Calu3 (cell line): Measurements from ENCODE around the gene ERN1. TPM values are rescaled to one million over a fixed set of nuclear protein-coding genes. Genes with fewer than 3 reads are reported as not detected.
"Not testable (repeated sequence)": the region's sequence is repeated elsewhere in the genome, so short reads cannot be mapped to it uniquely, and the experiment has no call there.

ENCODE experiments used
- BruUV-seq: library from RNA; stranded (reverse); fragments of 400-500 nt; replicated peaks from 2 replicates; lab custom pipeline; 2021; lab: Mats Ljungman, UMichigan
- CTCF ChIA-PET: fragments of 300-600 bp; sonication (Branson Sonifier 250); formaldehyde crosslinking; loops from one replicate; lab custom pipeline; 2022; ENCODE audit warnings: antibody characterized with exemption; lab: Charles Lee
- DNase-seq: peaks from one replicate; pipeline ENCODE4 v3.0.0; 2022
- H3K27ac Mint-ChIP-seq: one replicate; pipeline ENCODE4 v1.8.0; 2022; ENCODE audit warnings: mixed read lengths; ENCODE audit not compliant: unreplicated experiment
- H3K27me3 Mint-ChIP-seq: one replicate; pipeline ENCODE4 v1.8.0; 2022; ENCODE audit warnings: mixed read lengths; ENCODE audit not compliant: unreplicated experiment
- H3K36me3 Mint-ChIP-seq: one replicate; pipeline ENCODE4 v1.8.0; 2022; ENCODE audit warnings: mild to moderate bottlenecking, moderate library complexity, mixed read lengths; ENCODE audit not compliant: insufficient read depth, unreplicated experiment
- H3K4me1 Mint-ChIP-seq: one replicate; pipeline ENCODE4 v1.8.0; 2022; ENCODE audit warnings: mild to moderate bottlenecking, low read depth, mixed read lengths; ENCODE audit not compliant: unreplicated experiment
- H3K4me3 Mint-ChIP-seq: one replicate; pipeline ENCODE4 v1.8.0; 2022; ENCODE audit warnings: mild to moderate bottlenecking, low read depth, moderate library complexity, mixed read lengths; ENCODE audit not compliant: unreplicated experiment
- H3K9me3 Mint-ChIP-seq: one replicate; pipeline ENCODE4 v1.8.0; 2022; ENCODE audit warnings: low read depth, mixed read lengths; ENCODE audit not compliant: unreplicated experiment
- intact Hi-C: fragments of 100-400 bp; cut with micrococcal nuclease; formaldehyde crosslinking; loops from one replicate; pipeline ENCODE4 v1.10.0; 2022; ENCODE audit not compliant: unreplicated experiment
- total RNA-seq: library from RNA; stranded (reverse); gene quantifications from 2 replicates; pipeline ENCODE4 v1.2.3, GENCODE V29; 2022
- TF ChIP-seq, protein P1 (sequence below): fragments of 200-600 bp; IDR thresholded peaks from one replicate; pipeline ENCODE4 v1.8.0; 2022; ENCODE audit warnings: antibody characterized with exemption; ENCODE audit not compliant: unreplicated experiment

The ERN1 gene
- total RNA-seq, 1 experiment from 2014 or later, result 16.5 TPM

DNA sequence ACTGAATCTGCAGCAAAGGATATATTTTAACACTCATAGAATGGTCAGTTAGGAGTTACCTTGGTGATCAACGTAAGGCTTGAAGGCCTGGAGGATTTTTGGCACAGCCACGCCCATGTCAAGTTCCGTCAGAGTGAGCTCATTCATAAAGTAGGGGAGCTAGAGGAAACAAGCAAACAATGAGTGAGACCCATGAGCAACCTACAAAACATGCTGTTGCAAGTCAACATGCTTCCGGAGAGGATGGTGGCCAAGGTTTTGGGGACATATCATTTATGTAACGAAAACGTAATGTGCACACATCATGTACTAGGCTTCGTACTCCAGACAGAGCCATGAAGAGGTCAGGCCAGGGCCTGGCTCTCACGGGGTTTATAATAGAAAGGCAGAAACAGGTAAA lies 41.1 kb upstream of the ERN1 start:
- H3K27me3 Mint-ChIP-seq, result no peaks in the 10 kb centered on the region
- H3K9me3 Mint-ChIP-seq, result no peaks in the 10 kb centered on the region
- DNase-seq, result no peak
- no TSS peak for BruUV-seq
- no peak overlapping the region for H3K4me3 Mint-ChIP-seq
- no peaks in the 10 kb centered on the region for H3K36me3 Mint-ChIP-seq
- TF ChIP-seq, protein P1, sequence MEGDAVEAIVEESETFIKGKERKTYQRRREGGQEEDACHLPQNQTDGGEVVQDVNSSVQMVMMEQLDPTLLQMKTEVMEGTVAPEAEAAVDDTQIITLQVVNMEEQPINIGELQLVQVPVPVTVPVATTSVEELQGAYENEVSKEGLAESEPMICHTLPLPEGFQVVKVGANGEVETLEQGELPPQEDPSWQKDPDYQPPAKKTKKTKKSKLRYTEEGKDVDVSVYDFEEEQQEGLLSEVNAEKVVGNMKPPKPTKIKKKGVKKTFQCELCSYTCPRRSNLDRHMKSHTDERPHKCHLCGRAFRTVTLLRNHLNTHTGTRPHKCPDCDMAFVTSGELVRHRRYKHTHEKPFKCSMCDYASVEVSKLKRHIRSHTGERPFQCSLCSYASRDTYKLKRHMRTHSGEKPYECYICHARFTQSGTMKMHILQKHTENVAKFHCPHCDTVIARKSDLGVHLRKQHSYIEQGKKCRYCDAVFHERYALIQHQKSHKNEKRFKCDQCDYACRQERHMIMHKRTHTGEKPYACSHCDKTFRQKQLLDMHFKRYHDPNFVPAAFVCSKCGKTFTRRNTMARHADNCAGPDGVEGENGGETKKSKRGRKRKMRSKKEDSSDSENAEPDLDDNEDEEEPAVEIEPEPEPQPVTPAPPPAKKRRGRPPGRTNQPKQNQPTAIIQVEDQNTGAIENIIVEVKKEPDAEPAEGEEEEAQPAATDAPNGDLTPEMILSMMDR, result no peak
- intact Hi-C loops, result no loop called here
- CTCF ChIA-PET, result no interaction called here
- H3K4me1 Mint-ChIP-seq, result no peaks in the 10 kb centered on the region
- H3K27ac Mint-ChIP-seq, result no peak overlapping the region

DNA sequence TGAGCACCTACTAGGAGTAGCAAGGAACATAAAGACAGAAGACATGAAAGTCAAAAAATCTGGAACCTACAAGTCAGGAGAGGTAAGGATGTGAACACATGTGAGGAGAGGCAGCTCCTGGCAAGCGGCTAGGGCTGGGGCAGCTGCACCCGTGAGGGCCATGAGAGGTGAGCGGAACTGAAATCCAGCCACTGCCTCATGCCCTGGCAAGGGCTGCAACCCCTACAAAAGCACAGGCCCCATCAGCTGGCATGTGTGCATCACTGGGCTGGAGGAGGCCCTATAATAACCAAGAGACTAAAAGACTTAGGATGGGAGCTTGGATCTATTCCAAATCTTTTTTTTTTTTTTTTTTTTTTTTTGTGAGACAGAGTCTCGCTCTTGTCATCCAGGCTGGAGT lies 40.3 kb upstream of the ERN1 start:
- no peaks in the 10 kb centered on the region for H3K36me3 Mint-ChIP-seq
- TF ChIP-seq, protein P1, result no peak
- intact Hi-C loops, result no loop called here
- no peaks in the 10 kb centered on the region for H3K9me3 Mint-ChIP-seq
- CTCF ChIA-PET, result no interaction called here
- no peak overlapping the region for H3K27ac Mint-ChIP-seq
- no TSS peak for BruUV-seq
- no peaks in the 10 kb centered on the region for H3K4me1 Mint-ChIP-seq
- DNase-seq, result no peak
- no peaks in the 10 kb centered on the region for H3K27me3 Mint-ChIP-seq
- no peak overlapping the region for H3K4me3 Mint-ChIP-seq

DNA sequence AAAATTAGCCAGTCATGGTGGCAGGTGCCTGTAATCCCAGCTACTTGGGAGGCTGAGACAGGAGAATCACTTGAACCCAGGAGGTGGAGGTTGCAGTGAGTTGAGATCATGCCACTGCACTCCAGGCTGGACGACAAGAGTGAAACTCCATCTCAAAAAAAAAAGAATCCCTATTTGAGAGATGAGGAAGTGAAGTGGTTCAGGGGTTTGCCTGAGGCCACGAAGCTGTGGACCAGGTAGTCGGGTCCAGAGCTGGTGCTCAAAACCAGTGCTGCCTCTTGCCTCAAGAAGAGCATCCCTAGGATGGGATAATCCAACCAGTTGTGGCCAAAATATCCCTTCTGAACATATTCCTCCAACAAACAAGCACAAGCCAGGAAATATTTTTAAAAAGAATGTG lies 37.7 kb upstream of the ERN1 start:
- H3K27me3 Mint-ChIP-seq, DNase-seq, CTCF ChIA-PET, H3K4me3 Mint-ChIP-seq, H3K36me3 Mint-ChIP-seq, H3K4me1 Mint-ChIP-seq, H3K27ac Mint-ChIP-seq, BruUV-seq, intact Hi-C loops, H3K9me3 Mint-ChIP-seq: not testable (repeated sequence)

DNA sequence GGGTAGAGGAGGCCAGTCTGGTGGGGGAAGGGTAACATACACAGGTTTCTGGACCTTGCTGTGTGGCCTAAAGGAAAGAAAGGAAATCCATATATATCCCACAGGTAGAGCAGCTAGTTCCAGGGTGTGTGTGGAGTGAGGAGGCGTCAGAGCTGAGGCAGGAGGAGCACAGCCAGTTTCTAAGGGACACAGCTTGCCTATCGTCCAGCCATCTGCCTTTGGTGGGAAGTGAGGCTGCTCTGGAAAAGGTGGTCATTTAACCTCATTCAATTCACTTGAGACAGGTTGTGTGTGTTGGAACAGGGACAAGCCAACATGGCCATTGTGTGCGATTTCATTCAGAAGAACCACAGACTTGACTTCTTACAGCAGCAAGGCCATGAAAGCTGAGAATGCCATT lies 36.9 kb upstream of the ERN1 start:
- no TSS peak for BruUV-seq
- intact Hi-C loops, result no loop called here
- no peaks in the 10 kb centered on the region for H3K4me1 Mint-ChIP-seq
- DNase-seq, result no peak
- H3K9me3 Mint-ChIP-seq, result no peaks in the 10 kb centered on the region
- H3K36me3 Mint-ChIP-seq, result no peaks in the 10 kb centered on the region
- CTCF ChIA-PET, result no interaction called here
- TF ChIP-seq, protein P1, result no peak
- no peak overlapping the region for H3K4me3 Mint-ChIP-seq
- no peak overlapping the region for H3K27ac Mint-ChIP-seq
- H3K27me3 Mint-ChIP-seq, result no peaks in the 10 kb centered on the region

DNA sequence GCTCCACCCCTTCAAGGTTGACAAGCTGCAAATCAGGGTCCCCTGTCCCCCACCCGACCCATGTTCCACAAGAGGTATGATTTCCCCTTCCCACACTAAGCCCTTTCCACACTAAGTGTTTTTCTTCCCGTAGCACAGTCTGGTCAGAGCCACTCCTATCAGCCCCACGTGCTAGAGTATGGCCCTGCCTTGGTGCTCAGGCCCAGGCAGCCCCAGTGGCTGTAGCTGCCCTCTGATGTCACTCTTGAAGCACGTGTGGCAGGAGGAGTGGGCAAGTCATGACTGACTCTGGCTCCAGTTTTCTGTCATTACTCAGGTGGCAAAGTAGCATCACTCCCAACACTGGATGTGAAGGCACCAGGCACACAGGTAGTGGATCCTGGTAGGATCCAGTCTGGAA lies 35.4 kb upstream of the ERN1 start:
- Mint-ChIP-seq H3K9me3 (no peaks in the 10 kb centered on the region), H3K36me3 (no peaks in the 10 kb centered on the region), H3K27me3 (no peaks in the 10 kb centered on the region), H3K27ac (no peak overlapping the region), H3K4me1 (no peaks in the 10 kb centered on the region), H3K4me3 (no peak overlapping the region)
- CTCF ChIA-PET, result no interaction called here
- no peak for DNase-seq
- TF ChIP-seq, protein P1, result no peak
- no TSS peak for BruUV-seq
- intact Hi-C loops, result no loop called here
